IPS DF 6.9 (cell line): ENCODE results near the gene HELZ.
"Not testable (repeated sequence)": the region's sequence is repeated elsewhere in the genome, so short reads cannot be mapped to it uniquely, and the experiment has no call there.

Experiments used
- DNase-seq: peaks from one replicate; pipeline ENCODE4 v3.0.0-alpha.2; 2013; ENCODE audit warnings: low read depth, low spot score
- H3K27ac ChIP-seq: one replicate; pipeline ENCODE4 v1.5.1; 2013; ENCODE audit warnings: low read length, control low read depth
- H3K27me3 ChIP-seq: 2 replicates; pipeline ENCODE4 v1.6.1; 2013; ENCODE audit warnings: mild to moderate bottlenecking, low read length; ENCODE audit not compliant: control insufficient read depth, insufficient read depth
- H3K36me3 ChIP-seq: 2 replicates; pipeline ENCODE4 v1.6.1; 2013; ENCODE audit warnings: low read length; ENCODE audit not compliant: control insufficient read depth, insufficient read depth
- H3K4me1 ChIP-seq: 2 replicates; pipeline ENCODE4 v1.6.1; 2013; ENCODE audit warnings: low read length; ENCODE audit not compliant: control insufficient read depth, insufficient read depth
- H3K4me3 ChIP-seq: 2 replicates; pipeline ENCODE4 v1.5.1; 2013; ENCODE audit warnings: mild to moderate bottlenecking, low read length
- H3K9me3 ChIP-seq: 2 replicates; pipeline ENCODE4 v1.6.1; 2013; ENCODE audit warnings: low read length, inconsistent platforms; ENCODE audit not compliant: control insufficient read depth, insufficient read depth
- WGBS: extraction: QIAGEN DNeasy Blood & Tissue Kit; methylation state at CpG from one replicate; pipeline ENCODE4 v1.1.7; 2013; ENCODE audit warnings: mixed read lengths, missing lambda C conversion rate; ENCODE audit not compliant: insufficient read length, insufficient coverage; 5-methylcytosine and 5-hydroxymethylcytosine counted together

HELZ gene

GRCh38 chr17:67145183-67145805 lies 99.7 kb downstream of the HELZ start:
- Histone ChIP-seq H3K9me3 (no peaks in the 10 kb centered on the region), H3K27me3 (no peaks in the 10 kb centered on the region), H3K4me3 (no peak overlapping the region), H3K27ac (no peak overlapping the region), H3K36me3 (peaks cover 3% of the 10 kb centered on the region; the same call in 1 of the 2 replicates), H3K4me1 (no peaks in the 10 kb centered on the region)
- no CpG with 5 or more reads among the region's 4 CpGs for WGBS
- DNase-seq = no peak

- Histone ChIP-seq H3K36me3 (peaks cover 3% of the 10 kb centered on the region; the same call in 1 of the 2 replicates), H3K9me3 (no peaks in the 10 kb centered on the region), H3K27me3 (no peaks in the 10 kb centered on the region), H3K4me3 (no peak overlapping the region), H3K4me1 (no peaks in the 10 kb centered on the region), H3K27ac (no peak overlapping the region)
- no CpG with 5 or more reads among the region's 5 CpGs for WGBS
- no peak for DNase-seq
These were observed 101.7 kb downstream of the HELZ start for GRCh38 chr17:67143318-67143717.

- WGBS = no CpG with 5 or more reads among the region's 1 CpG
- DNase-seq, H3K4me1 ChIP-seq, H3K27me3 ChIP-seq, H3K36me3 ChIP-seq, H3K9me3 ChIP-seq, H3K4me3 ChIP-seq, H3K27ac ChIP-seq: not testable (repeated sequence)
These were observed 103.0 kb downstream of the HELZ start for GRCh38 chr17:67142030-67142429.

GRCh38 chr17:67139784-67140665 lies 105.0 kb downstream of the HELZ start:
- Histone ChIP-seq H3K36me3 (no peaks in the 10 kb centered on the region; the same call in 1 of the 2 replicates), H3K27ac (no peak overlapping the region), H3K9me3 (no peaks in the 10 kb centered on the region), H3K4me1 (no peaks in the 10 kb centered on the region), H3K4me3 (no peak overlapping the region), H3K27me3 (no peaks in the 10 kb centered on the region)
- WGBS = no CpG with 5 or more reads among the region's 10 CpGs
- DNase-seq = no peak

GRCh38 chr17:67139289-67139688 lies 105.7 kb downstream of the HELZ start:
- no peaks in the 10 kb centered on the region; the same call in 1 of the 2 replicates for H3K36me3 ChIP-seq
- WGBS = no CpG with 5 or more reads among the region's 1 CpG

GRCh38 chr17:67138392-67138791 lies 106.6 kb downstream of the HELZ start:
- Histone ChIP-seq H3K4me3 (no peak overlapping the region), H3K27ac (no peak overlapping the region), H3K4me1 (no peaks in the 10 kb centered on the region), H3K27me3 (no peaks in the 10 kb centered on the region), H3K9me3 (no peaks in the 10 kb centered on the region), H3K36me3 (no peaks in the 10 kb centered on the region; the same call in 1 of the 2 replicates)
- no peak for DNase-seq

More at GRCh38 chr17:67139289-67139688, 105.7 kb downstream of the HELZ start:
- Histone ChIP-seq H3K4me1 (no peaks in the 10 kb centered on the region), H3K4me3 (no peak overlapping the region), H3K27ac (no peak overlapping the region), H3K27me3 (no peaks in the 10 kb centered on the region), H3K9me3 (no peaks in the 10 kb centered on the region)
- DNase-seq = no peak

GRCh38 chr17:67137860-67138259 lies 107.1 kb downstream of the HELZ start:
- WGBS = 100% methylated on average over 3 of the region's 5 CpGs
- no peak for DNase-seq
- H3K4me1 ChIP-seq = no peaks in the 10 kb centered on the region
- H3K27me3 ChIP-seq = no peaks in the 10 kb centered on the region
- H3K9me3 ChIP-seq = no peaks in the 10 kb centered on the region
- H3K27ac ChIP-seq = no peak overlapping the region
- no peaks in the 10 kb centered on the region; the same call in 1 of the 2 replicates for H3K36me3 ChIP-seq
- no peak overlapping the region for H3K4me3 ChIP-seq

- no peak overlapping the region for H3K27ac ChIP-seq
- H3K27me3 ChIP-seq = no peaks in the 10 kb centered on the region
- no peaks in the 10 kb centered on the region for H3K9me3 ChIP-seq
- H3K36me3 ChIP-seq = no peaks in the 10 kb centered on the region; the same call in 1 of the 2 replicates
- DNase-seq = no peak
- H3K4me3 ChIP-seq = no peak overlapping the region
- WGBS = no CpG with 5 or more reads among the region's 3 CpGs
- H3K4me1 ChIP-seq = no peaks in the 10 kb centered on the region
These were observed 108.0 kb downstream of the HELZ start for GRCh38 chr17:67137026-67137370.

- Histone ChIP-seq H3K36me3 (no peaks in the 10 kb centered on the region; the same call in 1 of the 2 replicates), H3K4me3 (no peak overlapping the region), H3K9me3 (no peaks in the 10 kb centered on the region), H3K4me1 (no peaks in the 10 kb centered on the region), H3K27me3 (no peaks in the 10 kb centered on the region), H3K27ac (no peak overlapping the region)
- DNase-seq = no peak
- WGBS = 100% methylated on average over 1 of the region's 5 CpGs
These were observed 108.6 kb downstream of the HELZ start for GRCh38 chr17:67136191-67137025.

- no peaks in the 10 kb centered on the region for H3K27me3 ChIP-seq
- H3K9me3 ChIP-seq = no peaks in the 10 kb centered on the region
- no peak overlapping the region for H3K4me3 ChIP-seq
- no peak overlapping the region for H3K27ac ChIP-seq
- no peaks in the 10 kb centered on the region; the same call in 1 of the 2 replicates for H3K36me3 ChIP-seq
- DNase-seq = no peak
- H3K4me1 ChIP-seq = no peaks in the 10 kb centered on the region
These were observed 111.8 kb downstream of the HELZ start for GRCh38 chr17:67133161-67133560.
